Fibroblast of mammary gland (primary cell): Measurements from ENCODE around the gene ZNF287.

ENCODE experiments used
- DNase-seq: peaks from one replicate; pipeline ENCODE4 v3.0.0-alpha.2; 2010; ENCODE audit warnings: low read depth
- H3K4me3 ChIP-seq: 2 replicates; pipeline ENCODE4 v1.5.1; 2011; ENCODE audit warnings: low read depth, mild to moderate bottlenecking, low read length, moderate library complexity; ENCODE audit not compliant: control insufficient read depth
- TF ChIP-seq, protein P1 (sequence below): conservative IDR thresholded peaks from 2 replicates; pipeline ENCODE4 v1.5.1; 2011; ENCODE audit warnings: low read depth, low read length, inconsistent platforms; ENCODE audit not compliant: control insufficient read depth, insufficient read depth

Gene ZNF287

DNA sequence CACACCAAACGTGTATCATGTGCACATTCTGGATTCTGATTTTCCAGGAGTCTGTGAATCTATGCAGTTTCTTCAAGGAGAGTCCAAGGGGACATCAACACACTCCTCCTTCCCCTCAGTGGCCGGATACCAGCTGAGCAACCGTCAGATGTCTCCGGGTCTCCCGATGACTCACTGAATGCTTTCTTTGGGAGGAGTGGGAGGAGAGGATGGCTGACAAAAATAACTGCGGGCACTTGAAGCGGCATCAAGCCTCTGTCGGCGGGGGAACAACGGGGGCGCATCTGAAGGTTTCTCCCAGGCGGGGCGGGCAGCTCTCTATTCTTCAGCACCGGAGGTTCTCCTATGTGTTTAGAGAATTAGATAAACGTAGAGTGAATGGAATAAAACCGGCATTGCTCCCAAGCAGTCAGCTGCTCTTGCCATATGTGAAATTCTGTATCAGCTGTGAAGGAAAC is 52.4 kb downstream of the ZNF287 start:
- DNase-seq: peak; percentile 76
- H3K4me3 ChIP-seq: no peak overlapping the region

DNA sequence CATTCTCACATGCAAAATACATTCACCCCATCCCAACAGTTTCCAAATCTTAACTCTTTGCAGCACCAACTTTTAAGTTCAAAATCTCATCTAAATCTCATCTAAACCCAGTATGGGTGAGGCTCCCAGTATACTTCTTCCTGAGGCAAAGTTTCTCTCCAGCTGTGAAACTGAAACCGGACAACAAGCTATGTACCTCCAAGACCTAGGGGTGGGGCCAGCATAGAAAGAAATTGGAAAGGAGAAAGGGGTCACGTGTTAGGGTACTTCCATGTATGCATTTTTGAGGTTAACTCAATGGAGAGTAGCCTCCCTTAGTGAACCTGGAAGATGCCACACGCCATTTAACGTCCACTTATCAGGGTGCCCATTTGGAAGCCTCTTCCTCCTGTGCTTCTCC is 53.1 kb downstream of the ZNF287 start:
- no peak for DNase-seq
- H3K4me3 ChIP-seq: no peak overlapping the region
- TF ChIP-seq, protein P1, sequence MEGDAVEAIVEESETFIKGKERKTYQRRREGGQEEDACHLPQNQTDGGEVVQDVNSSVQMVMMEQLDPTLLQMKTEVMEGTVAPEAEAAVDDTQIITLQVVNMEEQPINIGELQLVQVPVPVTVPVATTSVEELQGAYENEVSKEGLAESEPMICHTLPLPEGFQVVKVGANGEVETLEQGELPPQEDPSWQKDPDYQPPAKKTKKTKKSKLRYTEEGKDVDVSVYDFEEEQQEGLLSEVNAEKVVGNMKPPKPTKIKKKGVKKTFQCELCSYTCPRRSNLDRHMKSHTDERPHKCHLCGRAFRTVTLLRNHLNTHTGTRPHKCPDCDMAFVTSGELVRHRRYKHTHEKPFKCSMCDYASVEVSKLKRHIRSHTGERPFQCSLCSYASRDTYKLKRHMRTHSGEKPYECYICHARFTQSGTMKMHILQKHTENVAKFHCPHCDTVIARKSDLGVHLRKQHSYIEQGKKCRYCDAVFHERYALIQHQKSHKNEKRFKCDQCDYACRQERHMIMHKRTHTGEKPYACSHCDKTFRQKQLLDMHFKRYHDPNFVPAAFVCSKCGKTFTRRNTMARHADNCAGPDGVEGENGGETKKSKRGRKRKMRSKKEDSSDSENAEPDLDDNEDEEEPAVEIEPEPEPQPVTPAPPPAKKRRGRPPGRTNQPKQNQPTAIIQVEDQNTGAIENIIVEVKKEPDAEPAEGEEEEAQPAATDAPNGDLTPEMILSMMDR: no peak

More for the DNA sequence above, 52.4 kb downstream of the ZNF287 start:
- TF ChIP-seq, protein P1: no peak

DNA sequence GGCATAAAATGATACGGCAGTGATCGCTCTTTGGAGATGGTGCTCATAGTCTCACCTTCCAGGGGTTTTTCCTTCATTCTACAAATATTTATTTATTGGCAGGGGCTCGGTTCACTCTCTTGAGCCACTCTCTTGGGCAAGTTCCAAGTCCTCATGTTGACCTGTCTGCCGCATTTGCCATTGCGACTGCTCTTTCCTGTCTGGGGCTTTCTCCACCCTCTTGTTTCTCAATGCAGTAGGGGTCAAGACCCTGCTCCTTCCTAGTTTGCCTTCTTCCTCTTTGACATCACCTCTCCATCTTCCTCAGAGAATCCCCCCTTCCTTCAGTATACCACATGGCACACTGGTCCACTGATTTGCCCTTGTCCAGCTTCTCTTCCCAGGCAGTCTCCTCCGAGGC is 55.1 kb downstream of the ZNF287 start:
- no peak for DNase-seq

DNA sequence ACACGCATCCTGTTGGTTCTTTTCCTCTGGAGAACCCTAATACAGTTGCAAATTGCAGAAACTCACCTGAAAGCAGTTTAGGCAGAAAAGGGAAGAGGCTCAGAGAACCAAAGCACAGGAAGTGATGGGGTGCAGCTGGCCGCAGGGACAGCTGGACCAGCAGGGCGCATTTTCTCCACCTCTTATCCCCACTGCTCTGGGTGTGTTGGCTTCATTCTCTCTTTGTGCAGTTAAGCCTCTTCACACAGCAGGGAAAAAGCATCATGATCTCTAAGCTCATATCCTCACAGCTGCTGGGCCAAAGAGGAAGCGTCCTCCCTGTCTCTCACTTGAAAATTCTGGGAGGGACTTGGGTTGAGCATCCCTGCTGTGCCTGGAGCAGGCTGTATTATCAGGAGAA is 57.0 kb downstream of the ZNF287 start:
- TF ChIP-seq, protein P1: no peak
- H3K4me3 ChIP-seq: no peak overlapping the region
- no peak for DNase-seq

More for the DNA sequence above, 55.1 kb downstream of the ZNF287 start:
- TF ChIP-seq, protein P1: no peak
- H3K4me3 ChIP-seq: no peak overlapping the region

DNA sequence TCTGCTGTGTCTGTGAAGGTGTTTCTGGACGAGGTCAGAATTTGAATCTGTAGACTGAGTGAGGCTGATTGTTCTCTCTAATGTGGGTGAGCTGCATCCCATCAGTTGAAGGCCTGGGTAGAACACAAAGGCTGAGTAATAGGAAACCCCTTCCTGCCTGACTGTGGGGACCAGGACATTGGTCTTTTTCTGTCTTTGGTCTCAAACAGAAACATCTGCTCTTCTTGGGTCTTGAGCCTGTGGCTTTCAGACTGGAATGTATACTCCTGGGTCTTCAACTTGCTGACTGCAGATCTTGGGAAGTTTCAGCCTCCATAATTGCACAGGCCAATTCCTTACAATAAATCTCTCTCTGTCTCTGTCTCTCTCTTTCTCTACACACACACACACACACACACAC is 57.4 kb downstream of the ZNF287 start:
- no peak overlapping the region for H3K4me3 ChIP-seq
- DNase-seq: no peak
- TF ChIP-seq, protein P1: no peak

DNA sequence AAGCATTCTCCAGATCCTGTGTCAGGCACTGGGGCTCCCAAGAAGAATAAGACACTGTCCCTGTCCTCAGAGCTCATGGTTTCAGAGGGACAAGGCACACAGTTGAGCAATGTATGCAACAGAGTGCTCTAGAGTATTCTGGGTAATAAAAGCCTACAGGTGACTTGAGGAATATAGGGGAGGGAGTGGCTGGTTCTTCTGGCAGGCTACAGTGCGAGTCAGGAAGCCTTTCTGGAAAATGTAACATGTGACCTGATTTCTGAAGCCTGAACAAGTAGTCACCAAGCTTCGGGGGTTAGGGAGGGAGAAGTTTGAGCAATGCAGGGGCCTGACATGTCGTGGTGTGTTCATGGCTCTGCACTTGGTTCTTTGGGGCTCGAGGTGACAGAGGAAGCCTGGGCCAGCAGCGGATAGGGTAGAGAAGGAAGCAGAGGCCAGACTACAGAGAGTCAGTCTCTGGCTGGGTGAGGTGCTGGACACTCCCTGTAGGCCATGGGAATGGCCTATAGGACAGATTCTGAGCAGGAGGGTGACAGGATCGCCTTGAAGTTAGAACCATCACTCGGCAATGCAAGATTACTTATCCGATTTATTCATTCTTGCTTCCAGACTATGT is 61.0 kb downstream of the ZNF287 start:
- DNase-seq: peak; percentile 28
- no peak overlapping the region for H3K4me3 ChIP-seq
- TF ChIP-seq, protein P1: no peak
